NCI-H2029 treated with DMSO at 0.1 percent for 48 hours (cell line): ENCODE data around the gene RUFY2.
"Not testable (repeated sequence)": the region's sequence is repeated elsewhere in the genome, so short reads cannot be mapped to it uniquely, and the experiment has no call there.

Experiments
- DNase-seq: peaks from one replicate; lab custom pipeline; 2025; lab: John Stamatoyannopoulos, UW

RUFY2 gene

GRCh38 chr10:68327889-68328786 is 78.9 kb downstream of the RUFY2 start:
- peak; percentile 31 for DNase-seq

GRCh38 chr10:68324396-68324795 is 82.7 kb downstream of the RUFY2 start:
- not testable (repeated sequence) for DNase-seq

- no peak for DNase-seq
Observed at GRCh38 chr10:68318331-68319059, 88.6 kb downstream of the RUFY2 start.

- DNase-seq = no peak
Observed at GRCh38 chr10:68315582-68315981, 91.5 kb downstream of the RUFY2 start.

- not testable (repeated sequence) for DNase-seq
Observed at GRCh38 chr10:68314930-68315329, 92.1 kb downstream of the RUFY2 start.

- DNase-seq = no peak
Observed at GRCh38 chr10:68310531-68310930, 96.5 kb downstream of the RUFY2 start.

- DNase-seq = no peak
Observed at GRCh38 chr10:68305854-68306253, 101.2 kb downstream of the RUFY2 start.

- DNase-seq = no peak
Observed at GRCh38 chr10:68303849-68304412, 103.1 kb downstream of the RUFY2 start.

- DNase-seq = no peak
Observed at GRCh38 chr10:68302871-68303270, 104.2 kb downstream of the RUFY2 start.

GRCh38 chr10:68302503-68302823 is 104.6 kb downstream of the RUFY2 start:
- DNase-seq = no peak

- no peak for DNase-seq
Observed at GRCh38 chr10:68301790-68302502, 105.1 kb downstream of the RUFY2 start.

- DNase-seq = no peak
Observed at GRCh38 chr10:68301301-68301700, 105.8 kb downstream of the RUFY2 start.

- no peak for DNase-seq
Observed at GRCh38 chr10:68296843-68297663, 110.0 kb downstream of the RUFY2 start.
